Ishikawa (cell line): Measurements from ENCODE around the gene HNMT.

ENCODE experiments used
- CREB1 ChIP-seq: IDR thresholded peaks from 2 replicates; pipeline ENCODE4 v1.6.1; 2012; ENCODE audit warnings: low read depth
- EP300 ChIP-seq: IDR thresholded peaks from 2 replicates; pipeline ENCODE4 v1.6.1; 2012; ENCODE audit warnings: borderline replicate concordance
- MAX ChIP-seq: IDR thresholded peaks from 2 replicates; pipeline ENCODE4 v1.6.1; 2012
- YY1 ChIP-seq: IDR thresholded peaks from 2 replicates; pipeline ENCODE4 v1.6.1; 2012; ENCODE audit warnings: low read depth

- TF ChIP-seq CREB1 (no peak), MAX (no peak), YY1 (no peak), EP300 (no peak)
These were observed 36.4 kb upstream of the HNMT start for GRCh38 chr2:137927846-137928245.
